ENCODE results near the gene BCAR1.
"Not testable (repeated sequence)": the region's sequence is repeated elsewhere in the genome, so short reads cannot be mapped to it uniquely, and the experiment has no call there.

DNA sequence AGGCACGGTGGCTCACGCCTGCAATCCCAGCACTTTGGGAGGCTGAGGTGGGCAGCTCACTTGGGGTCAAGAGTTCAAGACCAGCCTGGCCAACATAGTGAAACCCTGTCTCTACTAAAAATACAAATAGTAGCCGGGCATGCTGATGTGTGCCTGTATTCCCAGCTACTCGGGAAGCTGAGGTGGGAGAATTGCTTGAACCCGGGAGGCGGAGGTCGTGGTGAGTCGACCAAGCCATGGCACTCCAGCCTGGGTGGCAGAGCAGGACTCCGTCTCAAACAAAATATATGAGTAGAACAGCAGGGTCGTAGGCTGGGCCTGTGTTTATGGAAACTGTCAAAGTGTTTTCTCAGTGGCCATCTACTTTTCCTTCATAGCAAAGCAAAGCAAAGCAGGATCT, 40.1 kb downstream of the BCAR1 start:
- not testable (repeated sequence) for TF ChIP-seq CTCF, POLR2AphosphoS5 (IDR thresholded peaks at IDR 0.05)
